ENCODE data around the gene MAP1LC3B2. TPM values are rescaled to one million over a fixed set of nuclear protein-coding genes. Genes with fewer than 3 reads are reported as not detected.

MAP1LC3B2 gene
- not detected for total RNA-seq
- polyA plus RNA-seq = 3.0 TPM

GRCh38 chr12:116559162-116559935 lies at the start of gene MAP1LC3B2:
Gene MAP1LC3B2 (plus strand): TSS chr12:116559381. CDS start chr12:116575943, 16,562 bp downstream.
- H3K4me3 ChIP-seq (ENCODE audit: low read depth, low read length) = no peak within 1 kb of the TSS
- no peaks in the 10 kb centered on the region for H3K4me1 ChIP-seq (ENCODE audit: insufficient read depth)
- H3K27ac ChIP-seq (ENCODE audit: low read depth) = no peak within 1 kb of the TSS
- 60% methylated on average over 19 of the region's 19 CpGs for WGBS
- DNase-seq (ENCODE audit: extremely low spot score) = no peak
- no peaks in the 10 kb centered on the region for H3K36me3 ChIP-seq (ENCODE audit: insufficient read depth)

- no peak for DNase-seq (ENCODE audit: extremely low spot score)
- H3K4me3 ChIP-seq (ENCODE audit: low read depth, low read length) = no peak overlapping the region
- H3K27ac ChIP-seq (ENCODE audit: low read depth) = no peak overlapping the region
- 87% methylated on average over 8 of the region's 8 CpGs for WGBS
- H3K36me3 ChIP-seq (ENCODE audit: insufficient read depth) = no peaks in the 10 kb centered on the region
- no peaks in the 10 kb centered on the region for H3K4me1 ChIP-seq (ENCODE audit: insufficient read depth)
Measured at GRCh38 chr12:116513944-116514343, 45.2 kb upstream of the MAP1LC3B2 start.

DNA sequence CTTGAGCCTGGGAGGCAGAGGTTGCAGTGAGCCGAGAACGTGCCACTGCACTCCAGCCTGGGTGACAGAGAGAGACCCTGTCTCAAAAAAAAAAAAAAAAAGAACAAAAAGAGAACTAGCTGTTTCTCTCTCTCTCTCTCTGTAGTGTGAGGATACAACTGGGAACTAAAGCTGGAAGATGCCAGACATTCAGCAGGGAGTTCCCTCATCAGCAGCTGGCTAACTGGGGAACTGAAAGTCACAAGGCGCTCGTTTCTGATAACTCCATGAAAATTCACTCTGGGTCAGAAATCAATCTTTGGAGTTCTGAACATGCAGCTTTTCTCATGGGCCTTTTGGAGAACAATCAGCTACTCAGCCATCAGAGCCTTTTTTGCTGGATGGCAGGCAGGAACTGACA lies 43.5 kb upstream of the MAP1LC3B2 start:
- 78% methylated on average over 4 of the region's 4 CpGs for WGBS
- no peak for DNase-seq (ENCODE audit: extremely low spot score)
- no peak overlapping the region for H3K4me3 ChIP-seq (ENCODE audit: low read depth, low read length)
- H3K4me1 ChIP-seq (ENCODE audit: insufficient read depth) = no peaks in the 10 kb centered on the region
- no peak overlapping the region for H3K27ac ChIP-seq (ENCODE audit: low read depth)
- no peaks in the 10 kb centered on the region for H3K36me3 ChIP-seq (ENCODE audit: insufficient read depth)

GRCh38 chr12:116516657-116517056 lies 42.5 kb upstream of the MAP1LC3B2 start:
- H3K4me1 ChIP-seq (ENCODE audit: insufficient read depth) = no peaks in the 10 kb centered on the region
- WGBS = 92% methylated on average over 11 of the region's 11 CpGs

GRCh38 chr12:116517431-116518045 lies 41.6 kb upstream of the MAP1LC3B2 start:
- Histone ChIP-seq H3K4me1 (ENCODE audit: insufficient read depth) (no peaks in the 10 kb centered on the region), H3K27ac (ENCODE audit: low read depth) (no peak overlapping the region), H3K4me3 (ENCODE audit: low read depth, low read length) (no peak overlapping the region), H3K36me3 (ENCODE audit: insufficient read depth) (no peaks in the 10 kb centered on the region)
- no peak for DNase-seq (ENCODE audit: extremely low spot score)
- WGBS = 87% methylated on average over 4 of the region's 4 CpGs

More at GRCh38 chr12:116516657-116517056, 42.5 kb upstream of the MAP1LC3B2 start:
- H3K27ac ChIP-seq (ENCODE audit: low read depth) = no peak overlapping the region
- no peak for DNase-seq (ENCODE audit: extremely low spot score)
- H3K36me3 ChIP-seq (ENCODE audit: insufficient read depth) = no peaks in the 10 kb centered on the region
- H3K4me3 ChIP-seq (ENCODE audit: low read depth, low read length) = no peak overlapping the region

DNA sequence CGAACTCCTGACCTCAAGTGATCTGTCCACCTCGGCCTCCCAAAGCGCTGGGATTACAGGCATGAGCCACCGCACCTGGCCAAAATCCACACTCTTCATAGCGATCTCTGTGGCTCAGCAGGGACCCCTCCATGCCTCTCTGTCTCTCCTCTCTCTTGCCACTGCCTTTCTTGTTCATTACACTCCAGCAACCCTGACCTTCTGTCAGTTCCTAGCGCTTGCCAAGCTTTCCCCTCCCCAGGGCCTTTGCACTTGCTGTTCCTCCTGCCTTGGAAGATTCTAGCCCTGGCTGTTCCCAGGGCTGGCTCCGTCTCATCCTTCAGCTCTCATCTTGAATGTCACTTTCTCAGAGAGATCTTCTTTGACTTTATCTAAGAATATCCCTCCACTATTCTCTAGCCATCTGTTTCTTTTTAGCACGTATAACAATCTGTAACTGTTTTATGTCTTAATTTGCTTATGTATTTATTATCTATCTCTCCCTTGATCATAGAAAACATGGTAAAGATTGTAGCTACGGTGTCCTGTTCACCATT lies 38.9 kb upstream of the MAP1LC3B2 start:
- no peak overlapping the region for H3K4me3 ChIP-seq (ENCODE audit: low read depth, low read length)
- no peaks in the 10 kb centered on the region for H3K4me1 ChIP-seq (ENCODE audit: insufficient read depth)
- no peak overlapping the region for H3K27ac ChIP-seq (ENCODE audit: low read depth)
- H3K36me3 ChIP-seq (ENCODE audit: insufficient read depth) = no peaks in the 10 kb centered on the region
- WGBS = 95% methylated on average over 9 of the region's 9 CpGs
- DNase-seq (ENCODE audit: extremely low spot score) = no peak

- no peaks in the 10 kb centered on the region for H3K4me1 ChIP-seq (ENCODE audit: insufficient read depth)
- H3K4me3 ChIP-seq (ENCODE audit: low read depth, low read length) = no peak overlapping the region
- no peak overlapping the region for H3K27ac ChIP-seq (ENCODE audit: low read depth)
- WGBS = 64% methylated on average over 15 of the region's 15 CpGs
- DNase-seq (ENCODE audit: extremely low spot score) = no peak
- H3K36me3 ChIP-seq (ENCODE audit: insufficient read depth) = no peaks in the 10 kb centered on the region
Measured at GRCh38 chr12:116520801-116521471, 38.2 kb upstream of the MAP1LC3B2 start.

- peaks cover 1% of the 10 kb centered on the region for H3K4me1 ChIP-seq (ENCODE audit: insufficient read depth)
- no peak overlapping the region for H3K27ac ChIP-seq (ENCODE audit: low read depth)
- WGBS = 92% methylated on average over 10 of the region's 10 CpGs
- no peak overlapping the region for H3K4me3 ChIP-seq (ENCODE audit: low read depth, low read length)
- no peak for DNase-seq (ENCODE audit: extremely low spot score)
- H3K36me3 ChIP-seq (ENCODE audit: insufficient read depth) = no peaks in the 10 kb centered on the region
Measured at GRCh38 chr12:116524311-116524710, 34.9 kb upstream of the MAP1LC3B2 start.

- Histone ChIP-seq H3K27ac (ENCODE audit: low read depth) (no peak overlapping the region), H3K4me3 (ENCODE audit: low read depth, low read length) (no peak overlapping the region), H3K4me1 (ENCODE audit: insufficient read depth) (peaks cover 1% of the 10 kb centered on the region), H3K36me3 (ENCODE audit: insufficient read depth) (no peaks in the 10 kb centered on the region)
- 59% methylated on average over 4 of the region's 4 CpGs for WGBS
- DNase-seq (ENCODE audit: extremely low spot score) = no peak
Measured at GRCh38 chr12:116524964-116525379, 34.2 kb upstream of the MAP1LC3B2 start.

- WGBS = 13% methylated on average over 15 of the region's 15 CpGs
- Histone ChIP-seq H3K27ac (ENCODE audit: low read depth) (no peak overlapping the region), H3K36me3 (ENCODE audit: insufficient read depth) (no peaks in the 10 kb centered on the region), H3K4me1 (ENCODE audit: insufficient read depth) (peaks cover 1% of the 10 kb centered on the region), H3K4me3 (ENCODE audit: low read depth, low read length) (no peak overlapping the region)
- DNase-seq (ENCODE audit: extremely low spot score) = peak; percentile 83
Measured at GRCh38 chr12:116525418-116526001, 33.7 kb upstream of the MAP1LC3B2 start.

- WGBS = 81% methylated on average over 4 of the region's 4 CpGs
- no peak for DNase-seq (ENCODE audit: extremely low spot score)
- H3K27ac ChIP-seq (ENCODE audit: low read depth) = no peak overlapping the region
Measured at GRCh38 chr12:116528065-116528464, 31.1 kb upstream of the MAP1LC3B2 start.

DNA sequence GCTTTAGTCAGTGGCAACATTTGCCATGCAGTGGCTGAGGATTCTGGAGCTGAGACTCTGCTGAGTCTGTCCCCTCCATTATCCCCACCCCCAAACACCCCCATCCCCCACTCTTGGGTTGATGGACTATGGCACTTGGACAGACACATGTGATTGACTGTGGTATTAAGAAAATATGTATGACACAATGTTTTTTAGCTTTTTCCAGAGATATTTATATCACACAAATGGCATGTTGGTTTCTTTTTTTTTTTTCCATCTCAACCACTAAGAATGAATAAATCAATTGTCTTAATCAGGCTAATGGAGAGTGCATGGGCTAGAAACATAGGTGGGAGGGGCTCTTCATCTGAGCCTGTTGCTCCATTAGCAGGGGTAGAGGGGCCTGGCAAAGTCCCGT lies 30.7 kb upstream of the MAP1LC3B2 start:
- Histone ChIP-seq H3K4me1 (ENCODE audit: insufficient read depth) (peaks cover 1% of the 10 kb centered on the region), H3K4me3 (ENCODE audit: low read depth, low read length) (no peak overlapping the region), H3K36me3 (ENCODE audit: insufficient read depth) (no peaks in the 10 kb centered on the region), H3K27ac (ENCODE audit: low read depth) (no peak overlapping the region)
- 50% methylated on average over 1 of the region's 1 CpG for WGBS
- no peak for DNase-seq (ENCODE audit: extremely low spot score)

More at GRCh38 chr12:116528065-116528464, 31.1 kb upstream of the MAP1LC3B2 start:
- no peak overlapping the region for H3K4me3 ChIP-seq (ENCODE audit: low read depth, low read length)
- H3K4me1 ChIP-seq (ENCODE audit: insufficient read depth) = peaks cover 1% of the 10 kb centered on the region
- H3K36me3 ChIP-seq (ENCODE audit: insufficient read depth) = no peaks in the 10 kb centered on the region

DNA sequence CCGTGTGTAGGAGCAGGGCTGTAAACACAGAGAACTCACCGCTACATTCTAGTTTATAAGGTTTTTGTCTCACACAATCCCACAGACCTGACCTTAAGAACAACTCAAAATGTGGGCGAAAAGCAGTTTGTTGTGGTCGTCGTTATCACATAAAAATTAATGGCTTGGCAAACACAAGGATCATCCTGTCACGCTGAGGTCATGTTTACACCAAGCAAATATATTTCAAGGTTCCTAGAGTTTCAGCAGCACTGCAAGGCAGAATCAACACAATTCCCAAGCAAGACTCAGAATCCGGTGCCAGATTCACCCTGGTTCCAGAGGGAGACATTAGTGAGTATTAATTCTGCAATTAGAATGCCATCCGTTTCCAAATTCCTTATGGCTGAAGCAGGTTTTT lies 30.1 kb upstream of the MAP1LC3B2 start:
- no peak for DNase-seq (ENCODE audit: extremely low spot score)
- H3K27ac ChIP-seq (ENCODE audit: low read depth) = no peak overlapping the region
- H3K4me1 ChIP-seq (ENCODE audit: insufficient read depth) = peaks cover 1% of the 10 kb centered on the region
- WGBS = 24% methylated on average over 8 of the region's 8 CpGs
- H3K4me3 ChIP-seq (ENCODE audit: low read depth, low read length) = no peak overlapping the region
- H3K36me3 ChIP-seq (ENCODE audit: insufficient read depth) = no peaks in the 10 kb centered on the region

Data from urinary bladder (tissue), 4 donors.